Stimulated activated CD4-positive, alpha-beta T cell treated with anti-CD3 and anti-CD28 coated beads, Interleukin-1b, Interleukin-23, amount 100 ng/mL, for 48 hours (primary cell): ENCODE data around the gene TENM3.

ENCODE experiments used
- DNase-seq: peaks from one replicate; pipeline ENCODE4 v3.0.0-alpha.2; 2020

Gene TENM3

GRCh38 chr4:182827954-182828353 is 584.8 kb downstream of the TENM3 start:
- no peak for DNase-seq

GRCh38 chr4:182828360-182829025 is 585.3 kb downstream of the TENM3 start:
- DNase-seq: no peak

GRCh38 chr4:182829196-182829595 is 586.0 kb downstream of the TENM3 start:
- no peak for DNase-seq

- DNase-seq: no peak
Observed at GRCh38 chr4:182831376-182831775, 588.2 kb downstream of the TENM3 start.

GRCh38 chr4:182832352-182833120 is 589.3 kb downstream of the TENM3 start:
- DNase-seq: no peak

DNA sequence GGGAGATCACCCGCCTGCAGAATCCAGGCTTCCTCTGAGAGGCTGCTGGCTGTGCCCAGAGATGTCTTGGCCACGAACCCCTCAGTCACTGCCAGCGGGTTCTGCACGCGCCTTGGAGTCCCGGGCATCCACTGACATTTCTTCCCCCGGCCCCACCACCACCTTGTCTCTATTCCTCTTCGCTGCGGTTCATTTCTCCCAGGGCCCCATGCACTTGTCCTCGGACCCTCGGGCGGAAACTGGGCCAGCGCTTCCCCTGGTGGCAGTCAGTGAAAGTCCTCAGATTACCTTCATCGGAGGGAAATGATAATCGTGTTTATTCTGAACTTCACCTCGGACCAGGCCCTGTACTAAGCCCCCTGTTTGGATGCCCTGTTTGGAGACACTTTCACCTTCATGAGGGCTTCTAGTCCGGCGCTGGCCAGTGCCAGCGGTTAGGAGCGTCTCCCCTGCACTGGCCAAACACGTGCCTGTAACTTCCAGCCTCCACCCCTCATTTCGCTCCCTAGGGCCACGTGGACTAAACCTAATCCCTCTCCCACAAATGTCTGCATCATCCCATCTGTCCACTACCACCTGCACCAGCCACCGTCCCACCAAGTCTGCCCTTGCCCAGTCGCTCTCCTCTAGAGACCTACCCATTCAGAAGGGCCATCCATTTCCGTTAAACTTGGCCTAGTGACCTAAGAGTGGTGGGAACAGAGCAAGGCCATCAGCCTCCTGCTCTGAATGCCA is 592.0 kb downstream of the TENM3 start:
- DNase-seq: no peak

DNA sequence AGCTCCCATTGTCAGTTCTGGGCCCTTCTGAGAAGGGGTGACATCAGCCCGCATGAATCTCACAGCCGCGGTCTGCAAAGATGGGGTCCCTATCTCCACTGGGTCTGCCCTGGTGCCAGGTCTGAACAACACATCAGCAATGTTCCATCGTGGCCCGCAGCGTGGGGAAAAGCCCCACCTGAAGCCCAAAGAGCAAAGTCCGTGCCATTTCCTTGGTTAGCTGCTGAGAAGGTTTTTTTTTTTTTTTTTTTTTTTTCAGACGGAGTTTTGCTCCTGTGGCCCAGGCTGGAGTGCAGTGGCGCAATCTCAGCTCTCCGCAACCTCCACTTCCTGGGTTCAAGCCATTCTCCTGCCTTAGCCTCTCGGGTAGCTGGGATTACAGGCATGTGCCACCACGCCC is 594.6 kb downstream of the TENM3 start:
- no peak for DNase-seq

GRCh38 chr4:182838535-182838934 is 595.3 kb downstream of the TENM3 start:
- no peak for DNase-seq

DNA sequence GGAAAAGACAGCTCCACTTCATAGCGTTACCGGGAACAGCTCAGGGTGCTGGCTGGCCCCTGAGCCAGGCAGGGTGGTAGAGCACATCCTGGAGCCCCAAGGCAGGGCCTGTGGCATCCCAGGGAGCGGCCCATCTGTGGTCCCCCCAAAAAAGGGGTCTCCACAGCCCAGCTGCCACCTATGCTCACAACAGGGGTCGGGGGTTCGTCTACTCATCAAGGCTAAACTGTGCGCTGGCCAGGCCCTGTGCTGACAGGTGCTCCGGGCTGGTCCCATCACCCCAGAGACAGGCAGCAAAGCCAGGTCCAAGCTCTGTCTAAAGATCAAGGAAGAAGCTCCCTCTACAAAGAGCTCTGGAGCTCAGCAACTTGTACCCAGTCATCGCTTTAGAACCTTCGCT is 596.1 kb downstream of the TENM3 start:
- no peak for DNase-seq

DNA sequence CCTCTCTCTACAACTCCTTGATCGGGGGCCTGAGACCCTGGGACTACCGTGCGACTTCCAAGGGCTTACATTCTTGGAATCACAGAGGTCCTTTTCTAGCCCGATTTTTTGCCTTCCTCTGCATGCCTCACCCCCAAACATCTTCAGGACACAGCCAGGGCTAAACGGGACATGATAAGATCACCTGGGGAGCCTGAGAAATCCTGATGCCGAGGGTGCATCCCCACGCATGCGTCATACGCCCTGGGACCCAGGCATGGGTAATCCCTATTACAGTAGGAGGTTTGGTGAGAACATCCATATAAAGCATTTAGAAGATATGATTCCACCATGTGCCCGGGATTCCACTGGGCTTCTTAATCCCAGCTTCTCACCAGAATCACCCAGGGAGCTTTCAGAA is 596.9 kb downstream of the TENM3 start:
- DNase-seq: no peak

DNA sequence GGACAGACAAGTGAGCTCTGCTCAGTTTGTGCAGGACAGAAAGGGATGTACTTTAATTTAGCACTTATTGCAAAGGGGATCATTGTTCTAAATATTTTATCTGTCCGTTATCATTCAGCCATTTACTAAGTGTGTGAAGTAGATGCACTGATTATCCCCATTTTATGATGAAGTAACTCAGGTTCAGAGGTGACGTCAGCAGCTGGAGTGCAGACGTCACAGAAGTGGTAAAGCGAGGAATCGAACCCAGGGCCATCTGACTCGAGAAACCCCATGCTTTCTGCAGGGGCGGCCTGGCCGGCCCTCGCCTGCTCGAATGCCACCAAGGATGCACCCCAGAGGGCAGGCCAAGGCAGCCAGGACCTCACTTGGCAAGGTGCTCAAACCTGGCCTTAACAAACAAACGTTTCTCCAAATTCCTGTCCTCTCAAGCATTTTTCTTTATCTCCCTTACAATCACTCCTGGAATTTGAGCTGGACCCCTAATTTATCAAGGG is 599.0 kb downstream of the TENM3 start:
- DNase-seq: no peak

DNA sequence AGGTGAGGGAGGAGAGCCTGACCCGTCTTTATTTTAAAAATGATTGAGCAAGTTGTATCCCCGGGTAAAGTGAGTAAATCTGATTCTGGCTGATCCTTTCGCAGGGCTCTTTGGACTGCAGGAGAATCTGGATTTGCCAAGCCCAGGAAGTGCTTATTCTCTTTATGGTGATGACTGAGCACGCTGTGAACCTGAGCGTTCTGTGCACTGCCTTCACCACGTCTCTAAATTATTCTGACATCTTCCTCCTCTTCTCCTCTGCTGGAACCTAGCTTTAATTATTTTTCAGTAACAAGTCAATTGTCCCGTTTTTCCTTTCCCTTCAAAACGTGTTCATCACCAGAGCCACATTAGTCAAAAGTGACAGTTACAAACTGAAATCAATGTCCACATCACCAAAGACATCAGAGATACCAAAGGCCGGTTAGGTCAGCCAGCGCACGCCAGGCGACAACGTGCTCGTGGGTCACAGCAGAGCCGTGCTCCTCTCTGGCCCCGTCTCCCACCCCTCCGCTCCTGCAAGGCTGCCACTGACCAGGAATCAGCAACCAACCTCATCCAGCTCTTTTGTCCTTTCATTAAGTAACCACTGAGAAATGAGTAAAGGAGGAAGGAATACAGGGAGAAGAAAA is 599.7 kb downstream of the TENM3 start:
- no peak for DNase-seq

DNA sequence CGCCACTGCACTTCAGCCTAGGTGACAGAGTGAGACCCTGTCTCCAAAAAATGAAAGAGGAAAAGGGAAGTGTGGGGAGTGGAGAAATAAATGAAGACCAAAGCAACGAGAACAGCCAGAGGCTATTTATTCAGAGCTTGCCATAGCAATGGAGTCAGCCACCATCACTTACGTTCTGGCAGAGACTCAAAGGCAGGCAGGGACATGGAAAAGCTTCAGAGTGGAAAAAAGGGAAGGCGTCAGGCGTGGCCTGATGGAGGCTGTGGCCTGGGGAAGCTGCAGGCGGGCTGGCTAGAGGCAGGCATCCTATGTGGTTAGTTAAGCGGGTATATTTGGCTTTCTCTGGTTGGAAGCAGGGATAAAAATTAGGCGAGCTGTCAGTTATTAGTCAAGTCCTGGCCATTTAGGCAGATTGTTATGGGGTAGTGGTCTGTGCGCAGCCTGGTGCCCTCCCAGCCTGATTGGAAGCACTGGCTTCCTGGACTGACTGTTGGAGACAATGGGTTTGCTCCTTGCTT is 600.7 kb downstream of the TENM3 start:
- no peak for DNase-seq

- DNase-seq: no peak
Observed at GRCh38 chr4:182845618-182846017, 602.4 kb downstream of the TENM3 start.

DNA sequence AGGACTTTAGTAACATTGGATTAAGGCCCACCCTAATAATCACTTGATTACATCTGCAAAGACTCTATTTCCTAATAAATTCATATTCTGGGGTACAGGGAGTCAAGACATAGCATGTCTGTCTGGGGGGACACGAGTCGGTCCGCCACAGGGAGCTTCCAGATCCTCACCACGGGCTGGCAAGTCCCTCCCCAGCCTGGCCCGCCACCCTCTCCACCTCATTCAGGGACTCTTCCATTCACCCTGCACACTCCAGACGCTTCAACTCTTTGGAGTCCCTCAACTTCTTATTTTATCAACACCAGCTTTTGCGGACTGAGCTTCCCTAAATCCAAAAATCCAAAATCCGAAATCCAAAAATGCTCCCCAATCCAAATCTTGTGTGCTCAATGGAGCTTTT is 602.8 kb downstream of the TENM3 start:
- no peak for DNase-seq

DNA sequence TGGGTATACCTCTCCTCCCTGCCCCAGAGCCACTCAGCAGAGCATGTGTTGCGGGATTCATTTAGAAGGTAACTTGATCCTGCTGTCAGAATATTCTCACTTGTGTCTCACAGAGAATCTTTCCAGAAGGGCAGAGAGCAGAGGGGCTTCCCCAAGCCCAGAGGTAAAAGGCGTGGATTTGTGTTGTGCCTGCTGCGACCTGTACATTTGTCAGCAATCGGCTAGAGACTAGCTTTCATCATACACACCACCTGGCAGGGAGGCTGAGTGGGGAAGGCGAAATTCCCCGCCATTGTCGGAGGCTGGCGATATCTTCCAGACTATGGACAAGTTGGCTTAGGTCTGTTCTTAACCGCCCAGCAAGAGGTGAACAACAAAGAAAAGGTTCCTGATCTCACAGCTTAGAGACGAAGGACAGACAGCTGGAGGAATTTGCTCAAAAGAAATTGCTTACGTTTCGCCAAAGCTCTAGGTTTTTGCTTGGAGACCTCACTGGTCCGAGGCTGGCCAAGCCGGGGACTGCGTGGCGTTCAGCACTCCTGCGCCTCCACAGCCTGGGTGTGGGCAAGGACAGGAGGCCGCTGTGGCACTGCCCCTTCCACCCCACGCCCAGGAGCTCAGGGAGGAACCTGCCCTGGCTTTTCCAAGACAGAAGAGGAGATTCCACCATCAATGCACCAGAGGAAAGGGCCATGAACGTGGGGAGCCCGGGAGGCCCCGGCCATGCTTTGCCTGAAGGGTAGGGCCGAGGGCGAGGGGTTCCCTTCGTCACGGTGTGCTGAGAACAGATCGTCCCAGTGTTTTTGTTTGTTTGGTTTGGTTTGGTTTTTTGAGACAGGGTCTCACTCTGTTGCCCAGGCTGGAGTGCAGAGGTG is 604.6 kb downstream of the TENM3 start:
- no peak for DNase-seq

- DNase-seq: no peak
Observed at GRCh38 chr4:182848685-182849084, 605.5 kb downstream of the TENM3 start.
